Stimulated activated CD8-positive, alpha-beta memory T cell treated with anti-CD3 and anti-CD28 coated beads, Interleukin-12 subunit alpha, Interleukin-12 subunit beta, amount 100 ng/mL, for 1 hour (primary cell): ENCODE measurements around the gene TMEM35A.
"Not testable (repeated sequence)": the region's sequence is repeated elsewhere in the genome, so short reads cannot be mapped to it uniquely, and the experiment has no call there.

ENCODE experiments used
- DNase-seq: peaks from one replicate; pipeline ENCODE4 v3.0.0-alpha.2; 2020; ENCODE audit warnings: low read depth

The TMEM35A gene, protein sequence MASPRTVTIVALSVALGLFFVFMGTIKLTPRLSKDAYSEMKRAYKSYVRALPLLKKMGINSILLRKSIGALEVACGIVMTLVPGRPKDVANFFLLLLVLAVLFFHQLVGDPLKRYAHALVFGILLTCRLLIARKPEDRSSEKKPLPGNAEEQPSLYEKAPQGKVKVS

DNA sequence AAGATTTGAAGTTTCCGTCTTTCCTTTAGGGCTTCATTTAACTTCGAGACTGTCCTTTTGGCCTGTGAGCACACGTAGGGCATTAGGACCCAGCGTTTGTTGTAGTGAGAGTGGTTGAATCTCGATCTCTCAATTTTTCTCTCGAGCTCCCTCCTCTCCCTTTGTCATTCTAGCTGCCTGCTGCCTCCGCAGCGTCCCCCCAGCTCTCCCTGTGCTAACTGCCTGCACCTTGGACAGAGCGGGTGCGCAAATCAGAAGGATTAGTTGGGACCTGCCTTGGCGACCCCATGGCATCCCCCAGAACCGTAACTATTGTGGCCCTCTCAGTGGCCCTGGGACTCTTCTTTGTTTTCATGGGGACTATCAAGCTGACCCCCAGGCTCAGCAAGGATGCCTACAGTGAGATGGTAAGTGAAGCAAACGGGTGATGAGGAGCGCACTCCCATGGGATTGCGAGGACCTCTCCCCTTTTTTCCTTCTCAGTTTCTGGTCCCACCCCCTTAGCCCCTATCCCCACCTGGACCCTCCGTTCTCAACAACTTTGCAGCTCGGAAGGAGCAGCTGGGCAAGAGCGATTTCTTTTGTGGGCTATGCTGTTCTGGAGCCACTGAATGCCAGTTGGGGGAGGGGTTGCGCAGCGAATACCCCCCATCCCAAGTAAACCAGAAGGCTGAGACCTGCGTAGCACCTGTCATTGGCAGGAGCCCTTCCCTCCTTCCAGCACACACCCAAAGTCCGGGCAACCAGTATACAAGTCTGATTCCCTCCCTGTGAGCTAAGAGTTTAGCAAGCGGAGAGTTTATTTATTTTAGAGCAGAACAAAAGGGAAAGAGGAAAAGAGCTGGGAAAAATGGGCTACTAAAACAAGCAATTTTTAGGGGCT lies at the start of gene TMEM35A:
TMEM35A (plus strand) TSS at position 164 of the 883 bp plus-strand sequence; CDS start at position 288, 124 bp downstream.
- no peak for DNase-seq

DNA sequence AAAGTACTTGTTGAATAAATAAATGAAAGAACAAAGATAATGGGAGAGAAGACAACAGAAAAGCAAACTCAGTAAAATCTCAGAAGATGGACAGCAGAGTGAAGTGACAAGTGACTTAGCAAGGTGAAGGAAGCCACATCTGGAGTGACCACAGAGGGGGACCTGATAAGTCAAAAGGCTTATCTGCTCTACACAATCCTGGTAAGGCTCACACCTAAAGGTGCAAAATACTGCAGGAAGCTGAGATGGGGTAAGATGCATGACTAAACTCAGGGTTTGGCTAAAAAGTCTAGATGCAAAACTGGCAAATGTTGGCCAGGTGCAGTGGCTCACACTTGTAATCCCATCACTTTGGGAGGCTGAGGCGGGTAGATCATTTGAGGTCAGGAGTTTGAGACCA lies 49.0 kb upstream of the TMEM35A start:
- no peak for DNase-seq

DNA sequence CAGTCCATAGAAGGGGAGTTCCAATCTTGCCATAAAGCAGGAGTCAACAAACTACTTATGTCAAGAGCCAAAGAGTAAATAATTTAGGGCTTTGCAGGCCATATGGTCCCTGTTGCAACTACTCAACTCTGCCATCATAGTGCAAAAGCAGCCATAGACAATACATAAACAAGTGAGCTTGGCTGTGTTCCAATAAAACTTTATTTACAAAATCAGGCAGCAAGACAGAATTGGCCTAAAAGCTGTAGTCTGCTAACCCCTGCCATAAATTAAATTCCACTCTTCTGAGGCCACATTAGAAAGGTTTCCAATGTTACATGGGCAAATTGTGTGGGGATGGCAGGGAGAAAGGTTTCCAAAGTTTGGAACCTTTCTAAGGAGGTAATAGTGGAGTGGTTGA lies 41.4 kb upstream of the TMEM35A start:
- DNase-seq = no peak

DNA sequence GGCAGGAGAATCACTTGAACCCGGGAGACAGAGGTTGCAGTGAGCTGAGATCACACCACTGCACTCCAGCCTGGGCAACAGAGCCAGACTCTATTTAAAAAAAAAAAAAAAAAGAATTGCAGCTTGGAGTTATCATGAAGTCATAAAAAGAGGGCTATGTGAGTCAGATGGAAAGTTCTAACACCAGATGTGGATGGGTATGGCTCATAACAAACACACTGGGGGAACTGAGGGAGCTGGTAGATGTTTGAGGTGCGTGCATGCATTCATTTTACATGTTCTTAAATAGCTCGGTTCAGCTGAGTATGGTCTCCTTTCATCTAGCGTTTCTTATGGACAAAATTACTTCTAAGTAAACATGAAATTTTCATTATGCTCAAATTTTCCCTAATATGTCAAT lies 38.5 kb upstream of the TMEM35A start:
- no peak for DNase-seq

DNA sequence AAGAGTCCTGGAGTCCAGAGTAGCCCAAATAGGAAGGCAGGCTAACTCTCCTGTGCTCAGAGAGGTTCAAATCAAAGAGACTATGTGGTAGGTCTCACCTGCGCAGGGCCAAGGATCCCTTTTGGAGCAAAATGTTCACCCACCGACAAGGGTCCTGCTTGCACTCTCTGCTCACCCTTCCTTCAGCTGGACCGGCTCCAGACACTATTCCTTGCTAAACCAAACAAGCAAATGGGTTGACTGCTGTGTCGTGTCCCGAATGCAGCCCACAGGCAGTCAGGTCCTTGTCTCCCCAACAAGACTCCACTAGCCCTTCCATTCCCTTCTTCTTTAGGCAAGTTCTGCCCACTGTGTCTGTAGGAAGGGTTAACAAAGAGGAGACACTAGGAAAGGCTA lies 27.5 kb upstream of the TMEM35A start:
- no peak for DNase-seq

DNA sequence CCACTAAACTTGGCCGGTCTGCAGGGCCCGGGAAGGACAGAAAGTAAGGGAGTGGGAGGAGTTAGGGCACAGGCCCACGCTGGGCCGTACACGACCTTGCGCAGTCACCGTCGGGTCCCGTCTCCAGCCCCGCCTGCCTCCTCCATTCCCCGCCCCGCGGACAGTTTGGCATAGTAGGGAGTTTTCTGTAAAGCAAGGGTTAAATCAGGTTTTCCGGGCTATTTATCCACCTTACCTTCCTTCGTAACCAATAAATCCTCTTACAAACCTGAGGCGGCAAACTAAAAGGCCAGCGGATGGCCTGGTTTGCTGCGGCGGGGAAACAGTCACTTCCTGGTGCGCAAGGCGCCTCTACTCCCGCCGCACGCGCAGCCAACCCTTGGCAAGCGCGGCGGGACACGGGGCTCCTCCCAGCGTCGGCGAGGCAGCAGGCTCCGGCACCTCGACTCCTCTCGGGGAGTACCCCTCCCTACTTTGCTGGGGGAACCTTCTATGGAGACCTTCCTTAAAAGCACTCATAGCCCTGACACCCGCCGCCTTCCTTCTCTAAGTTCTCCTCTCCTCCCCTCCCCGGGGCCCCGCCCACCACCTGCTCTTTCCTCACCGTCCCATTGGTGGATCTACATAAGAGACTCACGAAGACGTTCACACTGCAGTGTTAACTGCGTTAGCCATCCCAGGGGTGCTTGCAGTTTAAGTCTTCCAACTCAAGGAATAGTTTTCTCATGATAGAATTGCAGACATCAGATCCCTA lies 27.0 kb upstream of the TMEM35A start, which contains the start of gene TRMT2B:
TRMT2B (minus strand) TSS at position 563 of the 754 bp plus-strand sequence. CDS start 9,822 bp downstream, outside the sequence.
- peak; percentile 68 for DNase-seq

DNA sequence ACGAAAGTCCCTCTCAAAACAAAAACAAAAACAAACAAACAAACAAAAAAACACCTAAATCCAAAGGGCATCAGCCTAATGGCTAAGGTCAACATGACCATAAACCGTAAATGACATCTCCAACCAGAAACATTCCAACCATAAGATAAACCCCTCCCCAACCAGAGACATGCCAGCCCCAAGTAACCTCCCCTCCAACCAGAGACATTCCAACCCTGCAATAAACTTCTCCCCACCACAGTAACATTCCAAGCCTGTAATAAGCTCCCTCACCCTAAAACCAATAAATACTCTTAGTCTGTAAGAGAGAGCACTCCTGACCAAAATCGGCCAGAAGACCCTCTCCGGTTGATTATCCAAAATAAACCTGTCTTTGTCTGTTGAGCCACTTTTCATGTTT lies 22.1 kb upstream of the TMEM35A start:
- DNase-seq = not testable (repeated sequence)

DNA sequence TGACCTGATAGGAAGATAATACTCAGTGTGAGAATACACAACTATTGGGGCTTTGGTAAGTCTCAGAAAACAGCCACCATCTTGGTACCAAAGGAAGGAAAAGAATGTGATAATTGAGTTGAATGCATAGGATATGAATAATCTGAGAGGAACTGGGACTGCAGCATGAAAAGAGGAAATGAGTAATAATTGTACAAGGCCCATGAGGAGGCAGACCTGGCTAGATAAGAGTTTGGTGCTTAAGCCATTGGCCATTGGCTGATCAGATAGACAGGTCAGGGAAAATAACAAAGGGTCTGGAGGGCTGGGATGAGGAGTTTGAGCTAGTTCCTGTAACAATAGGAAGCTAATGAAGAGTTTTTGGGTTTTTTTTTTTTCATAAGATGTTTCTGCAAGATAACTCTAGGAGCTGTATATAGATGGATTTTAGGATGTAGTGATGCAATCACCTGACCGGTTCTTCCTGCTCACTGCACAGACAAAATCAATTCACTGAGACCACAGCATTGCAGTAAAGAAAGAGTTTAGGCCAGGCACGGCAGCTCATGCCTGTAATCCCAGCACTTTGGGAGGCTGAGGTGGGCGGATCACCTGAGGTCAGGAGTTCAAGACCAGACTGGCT lies 21.5 kb upstream of the TMEM35A start:
- DNase-seq = no peak

DNA sequence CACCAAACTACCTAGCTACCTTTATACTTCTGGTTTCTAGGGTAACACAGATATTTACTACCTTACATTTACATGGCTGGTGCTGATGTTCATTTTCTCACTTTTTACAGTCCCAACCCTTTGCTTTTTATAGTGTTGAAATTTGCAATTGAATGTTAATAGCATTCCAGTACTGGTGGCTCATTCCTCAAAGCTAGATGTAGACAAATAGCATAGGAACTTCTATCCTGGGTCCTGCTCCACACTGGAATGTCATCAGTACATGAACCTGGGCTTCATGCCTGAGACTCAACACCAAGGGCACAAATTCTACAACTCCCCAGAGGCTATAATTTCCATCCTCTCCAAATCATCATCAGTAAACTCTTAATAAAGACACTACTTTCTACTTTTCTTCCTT lies 16.5 kb upstream of the TMEM35A start:
- DNase-seq = no peak

DNA sequence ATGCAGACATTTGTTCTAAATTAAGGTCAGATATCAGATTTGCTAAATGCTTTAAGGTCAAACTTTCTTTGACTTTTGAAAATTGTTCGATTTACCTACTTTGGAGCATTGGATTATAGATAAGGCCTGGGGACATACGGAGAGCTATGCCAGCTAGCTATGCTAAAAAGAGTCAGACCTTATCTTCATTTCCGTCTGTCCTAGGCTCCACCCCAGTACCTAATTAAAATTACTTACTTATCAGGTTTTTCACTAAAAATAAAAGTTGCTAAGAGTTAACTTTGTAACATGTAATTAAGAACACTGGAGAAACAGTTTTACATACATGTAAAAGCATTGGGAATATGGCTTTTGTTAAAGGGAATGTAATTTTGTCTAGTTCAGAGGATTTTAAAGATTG lies 7.1 kb upstream of the TMEM35A start:
- DNase-seq = no peak

DNA sequence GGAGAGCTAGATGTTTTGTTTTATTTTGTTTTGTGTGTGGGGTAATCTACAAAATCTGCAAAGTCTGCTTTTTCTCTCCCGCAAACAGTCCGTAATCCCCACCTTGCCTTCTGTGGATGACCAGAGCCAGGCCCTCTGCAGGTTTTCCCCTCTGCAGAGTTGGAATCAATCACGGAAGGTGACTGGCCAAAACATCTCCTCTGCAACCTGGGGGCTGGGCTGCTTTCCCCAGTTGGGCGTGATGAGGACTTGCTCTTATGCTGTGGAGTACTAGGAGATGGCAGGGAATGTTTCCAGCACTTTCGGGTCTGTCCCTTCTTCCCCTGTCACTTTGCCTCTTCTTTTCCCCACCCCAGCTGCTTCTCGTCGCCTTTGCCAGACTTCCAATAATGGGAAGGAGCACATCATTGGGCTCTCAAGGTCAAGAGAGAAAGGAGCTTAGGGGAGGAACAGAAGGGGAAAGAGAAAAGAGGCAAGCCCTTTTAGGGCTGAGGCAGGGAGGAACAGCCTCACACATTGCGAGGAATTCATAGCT lies 1.1 kb downstream of the TMEM35A start:
- no peak for DNase-seq

DNA sequence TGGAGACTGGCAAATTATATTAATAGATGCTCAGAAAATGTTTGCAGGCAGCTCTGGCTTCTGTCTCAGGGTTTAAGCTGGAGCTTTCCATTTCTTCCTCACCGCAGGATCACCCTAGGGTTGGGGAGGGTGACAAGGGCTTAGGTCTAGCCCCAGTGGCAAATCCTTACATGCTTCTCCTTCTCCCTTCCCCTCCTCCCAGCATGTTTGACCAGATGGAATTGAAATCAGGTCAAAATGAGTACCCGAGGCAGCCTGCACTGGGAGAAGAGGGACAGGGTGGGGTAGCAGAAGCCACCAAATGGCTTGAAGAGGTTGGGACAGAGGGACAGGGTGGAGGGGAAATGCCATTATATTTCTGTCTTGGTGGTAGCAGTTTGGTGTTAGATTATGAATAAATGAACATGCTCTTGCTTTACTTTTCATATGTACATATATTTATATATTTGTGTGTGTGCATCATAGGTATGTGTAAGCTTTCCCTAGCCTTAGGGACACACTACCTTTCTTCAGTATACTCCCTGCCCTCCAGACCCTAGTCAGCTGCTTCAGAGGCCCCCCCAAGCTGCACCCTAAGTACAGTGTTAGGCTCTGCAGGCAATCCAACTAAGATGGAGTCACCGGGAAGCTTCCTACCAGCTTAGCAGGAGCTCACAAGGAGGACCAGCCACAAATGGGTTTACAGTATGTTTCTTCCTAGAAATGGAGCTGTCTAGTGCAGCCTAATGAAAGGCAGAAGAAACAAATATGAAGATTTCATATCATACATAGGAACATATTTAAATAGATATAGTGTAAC lies 1.8 kb downstream of the TMEM35A start:
- DNase-seq = no peak

DNA sequence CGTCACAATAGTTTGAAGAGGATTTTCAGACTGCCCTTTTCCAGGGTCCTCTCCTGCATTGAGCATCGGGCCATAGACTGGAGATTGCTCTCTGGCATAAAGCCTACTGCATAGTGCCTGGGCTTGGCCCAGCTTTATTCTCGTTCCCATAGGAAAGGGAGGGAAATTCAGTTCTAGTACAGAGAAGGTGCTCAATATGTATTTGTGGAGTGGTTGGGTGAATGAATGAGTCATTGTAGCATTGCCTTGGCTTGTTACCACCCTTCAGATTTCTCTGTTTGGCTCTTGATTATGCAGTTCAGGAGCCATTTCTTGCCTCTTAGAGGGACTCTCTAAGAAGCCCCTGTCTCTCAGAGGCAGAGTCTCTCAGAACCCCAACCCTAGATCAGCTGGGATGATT lies 2.6 kb downstream of the TMEM35A start:
- DNase-seq = no peak

DNA sequence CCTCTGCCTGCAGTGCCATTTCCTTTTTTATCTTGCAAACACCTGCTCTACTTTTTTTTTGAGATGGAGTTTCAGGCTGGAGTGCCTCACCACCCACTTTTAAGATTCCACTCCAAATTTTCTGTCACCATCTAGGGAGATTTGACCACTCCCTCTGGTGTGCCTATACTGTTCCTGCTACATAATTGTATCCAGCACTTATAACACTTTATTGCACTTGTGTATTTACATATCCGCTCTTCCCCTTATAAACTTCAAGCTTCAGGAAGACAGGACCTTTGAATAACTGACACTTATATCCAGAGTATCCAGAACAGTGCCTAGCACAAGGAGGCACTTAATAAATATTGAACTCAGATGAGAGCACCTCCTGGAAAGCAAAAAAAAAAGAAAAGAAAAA lies 13.1 kb downstream of the TMEM35A start:
- DNase-seq = no peak

DNA sequence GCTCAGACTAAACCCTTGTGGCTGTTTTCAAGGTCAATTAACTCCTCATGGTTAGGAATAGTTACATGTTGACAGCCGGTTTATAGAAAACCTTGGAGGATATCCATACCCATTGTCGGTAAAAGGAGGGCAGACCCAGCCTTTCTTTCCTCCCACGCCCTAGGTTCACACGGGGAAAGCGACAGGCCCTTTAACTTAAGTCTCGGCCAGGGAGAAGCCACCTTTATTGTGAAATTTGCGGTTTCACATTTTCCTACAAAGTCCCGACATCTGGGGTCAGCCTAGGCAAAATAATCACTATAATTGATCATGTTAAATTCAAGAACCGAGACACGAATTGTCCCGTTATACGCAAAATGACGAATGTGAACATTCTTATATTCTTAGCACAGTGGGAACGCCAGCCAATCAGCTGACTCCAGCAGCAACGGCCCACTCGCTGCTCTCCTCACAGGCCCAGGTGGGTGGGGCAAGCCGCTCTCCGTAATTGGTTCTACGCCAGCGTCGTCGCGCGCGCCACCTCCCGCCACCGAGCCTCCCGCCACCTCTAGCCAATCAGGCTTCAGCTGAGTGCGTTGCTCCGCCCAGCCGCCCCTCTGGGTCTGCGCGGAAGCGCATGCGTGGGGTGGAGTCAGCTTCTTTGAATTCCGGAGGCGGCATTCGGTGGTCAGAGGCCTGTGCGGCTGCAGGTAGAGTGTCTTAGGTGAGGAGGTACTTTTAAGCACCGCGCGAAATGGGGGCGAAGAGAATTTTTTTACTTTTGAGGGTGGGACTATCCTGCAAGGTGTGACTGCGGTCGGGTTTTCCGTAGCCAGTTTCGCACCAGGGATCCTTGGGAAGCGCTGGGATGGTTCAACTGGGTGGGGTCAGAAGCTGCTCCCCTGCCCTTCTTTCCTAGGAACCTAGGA lies 19.1 kb downstream of the TMEM35A start, which contains the start of gene CENPI:
CENPI (plus strand) TSS at position 659 of the 908 bp plus-strand sequence. CDS start 2,867 bp downstream, outside the sequence.
- DNase-seq = peak; percentile 80

DNA sequence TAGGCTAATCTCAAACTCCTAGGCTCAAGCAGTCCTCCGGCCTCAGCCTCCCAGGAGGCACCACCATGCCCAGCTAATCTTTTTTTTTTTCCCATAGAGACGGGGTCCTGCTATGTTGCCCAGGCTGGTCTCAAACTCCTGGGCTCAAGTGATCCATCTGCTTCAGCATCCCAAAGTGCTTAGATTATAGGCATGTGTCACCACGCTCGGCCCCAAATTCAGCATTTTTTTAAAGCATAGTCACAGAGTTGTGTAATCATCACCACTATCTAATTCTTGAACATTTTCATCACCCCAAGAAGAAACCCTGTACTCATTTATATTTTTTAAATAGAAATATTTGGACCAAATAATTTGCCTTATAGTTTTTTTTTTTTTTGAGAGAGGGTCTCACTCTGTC lies 29.6 kb downstream of the TMEM35A start:
- no peak for DNase-seq

DNA sequence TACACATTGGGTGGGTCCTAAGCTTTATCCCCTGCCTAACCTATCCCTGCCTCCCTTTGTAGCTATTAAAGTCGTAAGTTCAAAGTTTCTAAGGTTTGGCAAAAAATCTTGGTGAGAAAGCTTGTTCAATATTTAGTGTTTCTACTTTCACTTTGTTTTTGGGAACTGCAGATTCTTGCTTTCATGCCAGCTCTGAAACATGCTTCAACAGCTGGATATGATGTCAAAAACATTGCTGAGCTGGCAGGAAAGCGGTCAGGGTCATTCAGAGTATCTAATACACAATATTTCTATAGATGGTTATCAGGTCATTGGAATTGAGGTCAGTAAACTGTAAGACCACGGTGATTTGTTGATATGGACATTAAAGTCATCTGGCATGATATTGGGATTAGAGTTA lies 39.0 kb downstream of the TMEM35A start:
- no peak for DNase-seq

DNA sequence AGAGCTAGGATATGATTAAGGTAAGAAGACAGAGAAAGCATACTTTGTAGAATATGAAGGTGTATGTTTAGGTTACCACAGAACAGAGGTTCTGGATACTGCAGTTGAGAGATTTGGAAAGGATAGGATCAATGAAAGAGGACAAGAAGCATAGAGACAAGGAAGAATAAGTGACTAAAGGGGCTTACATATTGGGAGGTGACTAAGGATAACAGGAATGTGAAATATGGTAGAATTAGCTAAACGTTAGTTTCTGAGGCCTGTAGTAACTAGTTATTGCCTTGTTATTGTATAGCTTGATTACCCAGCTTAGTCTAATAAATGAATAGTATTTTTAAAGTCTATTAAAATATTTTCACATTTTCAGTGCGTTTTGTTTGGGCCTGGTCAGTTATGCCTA lies 57.6 kb downstream of the TMEM35A start:
- DNase-seq = no peak
